ENCODE measurements around the gene ZSWIM3. TPM values are rescaled to one million over a fixed set of nuclear protein-coding genes. Genes with fewer than 3 reads are reported as not detected.

The ZSWIM3 gene
- total RNA-seq, 4 donors from 2014 or later, result 2.1 to 5.4 (median 4.0) TPM

- Histone ChIP-seq H3K27ac (replicated peaks in 1 of 4) (peak overlapping the region in 3 of 4 donors; percentile 89 to 94 (median 90)), H3K36me3 (peaks cover 16 to 57% (median 56%) of the 10 kb centered on the region in 4 donors), H3K27me3 (no peaks in the 10 kb centered on the region), H3K4me1 (peaks cover 24 to 44% (median 34%) of the 10 kb centered on the region in 4 donors), H3K9me3 (no peaks in the 10 kb centered on the region), H3K4me3 (peak overlapping the region; percentile 70 to 93 (median 88))
- WGBS, result 75% methylated on average over 9 of the region's 9 CpGs
- no peak for DNase-seq (ENCODE audit: extremely low spot score)
- intact Hi-C loops (cut with DNase I), result loop anchor here (5.0 kb wide), 1 partner anchor 80 kb away; the partner anchor contains the start of gene ZNF335
- TF ChIP-seq POLR2AphosphoS5 (IDR thresholded peaks at IDR 0.05) (no peak), EP300 (IDR thresholded peaks at IDR 0.05) (no peak), POLR2A (IDR thresholded peaks at IDR 0.05; ENCODE audit: low read depth) (no peak)
- TF ChIP-seq, protein P1, sequence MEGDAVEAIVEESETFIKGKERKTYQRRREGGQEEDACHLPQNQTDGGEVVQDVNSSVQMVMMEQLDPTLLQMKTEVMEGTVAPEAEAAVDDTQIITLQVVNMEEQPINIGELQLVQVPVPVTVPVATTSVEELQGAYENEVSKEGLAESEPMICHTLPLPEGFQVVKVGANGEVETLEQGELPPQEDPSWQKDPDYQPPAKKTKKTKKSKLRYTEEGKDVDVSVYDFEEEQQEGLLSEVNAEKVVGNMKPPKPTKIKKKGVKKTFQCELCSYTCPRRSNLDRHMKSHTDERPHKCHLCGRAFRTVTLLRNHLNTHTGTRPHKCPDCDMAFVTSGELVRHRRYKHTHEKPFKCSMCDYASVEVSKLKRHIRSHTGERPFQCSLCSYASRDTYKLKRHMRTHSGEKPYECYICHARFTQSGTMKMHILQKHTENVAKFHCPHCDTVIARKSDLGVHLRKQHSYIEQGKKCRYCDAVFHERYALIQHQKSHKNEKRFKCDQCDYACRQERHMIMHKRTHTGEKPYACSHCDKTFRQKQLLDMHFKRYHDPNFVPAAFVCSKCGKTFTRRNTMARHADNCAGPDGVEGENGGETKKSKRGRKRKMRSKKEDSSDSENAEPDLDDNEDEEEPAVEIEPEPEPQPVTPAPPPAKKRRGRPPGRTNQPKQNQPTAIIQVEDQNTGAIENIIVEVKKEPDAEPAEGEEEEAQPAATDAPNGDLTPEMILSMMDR (IDR thresholded peaks at IDR 0.05), result no peak
Observed at GRCh38 chr20:45892049-45892825, 34.8 kb downstream of the ZSWIM3 start.

GRCh38 chr20:45892828-45893500 lies 35.5 kb downstream of the ZSWIM3 start:
- WGBS, result 69% methylated on average over 4 of the region's 4 CpGs
- TF ChIP-seq POLR2AphosphoS5 (IDR thresholded peaks at IDR 0.05), result no peak
- Histone ChIP-seq H3K36me3 (peaks cover 17 to 62% (median 58%) of the 10 kb centered on the region in 4 donors), H3K27me3 (no peaks in the 10 kb centered on the region), H3K4me3 (no peak overlapping the region), H3K4me1 (peaks cover 24 to 42% (median 34%) of the 10 kb centered on the region in 4 donors), H3K9me3 (no peaks in the 10 kb centered on the region), H3K27ac (replicated peaks in 1 of 4) (no peak overlapping the region)
- intact Hi-C loops (cut with DNase I), result loop anchor here (5.0 kb wide), 1 partner anchor 79 kb away; the partner anchor contains the start of gene ZNF335
- DNase-seq (ENCODE audit: extremely low spot score), result no peak

DNA sequence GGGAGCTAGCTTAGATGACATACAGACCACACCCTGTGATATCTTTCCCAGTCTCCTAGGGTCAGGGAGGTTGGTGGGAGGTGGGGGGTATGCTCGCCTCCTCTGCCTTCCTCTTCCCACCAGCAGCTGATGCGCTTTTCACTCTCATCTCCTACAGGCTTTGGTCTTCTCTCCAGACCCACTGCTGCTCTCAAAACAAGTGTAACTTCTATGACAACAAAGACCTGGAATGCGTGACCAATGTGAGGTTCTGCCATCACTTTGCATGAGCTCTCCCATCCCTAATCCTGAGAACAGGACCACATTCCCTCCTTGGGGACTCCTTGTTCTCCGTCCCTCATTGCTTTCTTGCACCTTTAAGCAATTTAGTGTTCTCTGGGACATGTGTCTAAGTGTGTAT lies 36.4 kb downstream of the ZSWIM3 start:
- no peak overlapping the region for H3K27ac ChIP-seq (replicated peaks in 1 of 4)
- WGBS, result 90% methylated on average over 4 of the region's 4 CpGs
- peaks cover 23 to 66% (median 64%) of the 10 kb centered on the region in 4 donors for H3K36me3 ChIP-seq
- no peak for TF ChIP-seq EP300 (IDR thresholded peaks at IDR 0.05)
- TF ChIP-seq, protein P1 (IDR thresholded peaks at IDR 0.05), result no peak
- no peak for TF ChIP-seq POLR2A (IDR thresholded peaks at IDR 0.05; ENCODE audit: low read depth)
- no peak for TF ChIP-seq POLR2AphosphoS5 (IDR thresholded peaks at IDR 0.05)
- H3K4me1 ChIP-seq, result peaks cover 23 to 38% (median 31%) of the 10 kb centered on the region in 4 donors
- intact Hi-C loops (cut with DNase I), result loop anchor here (5.0 kb wide), 1 partner anchor 78 kb away; the partner anchor contains the start of gene ZNF335
- no peak overlapping the region for H3K4me3 ChIP-seq
- no peaks in the 10 kb centered on the region for H3K27me3 ChIP-seq
- H3K9me3 ChIP-seq, result no peaks in the 10 kb centered on the region
- no peak for DNase-seq (ENCODE audit: extremely low spot score)

GRCh38 chr20:45894797-45895196 lies 37.4 kb downstream of the ZSWIM3 start:
- Histone ChIP-seq H3K4me3 (no peak overlapping the region), H3K27ac (replicated peaks in 1 of 4) (no peak overlapping the region), H3K4me1 (peaks cover 15 to 28% (median 22%) of the 10 kb centered on the region in 4 donors), H3K9me3 (no peaks in the 10 kb centered on the region), H3K36me3 (peaks cover 23 to 76% (median 72%) of the 10 kb centered on the region in 4 donors), H3K27me3 (no peaks in the 10 kb centered on the region)
- intact Hi-C loops (cut with DNase I), result loop anchor here (5.0 kb wide), 1 partner anchor 78 kb away; the partner anchor contains the start of gene ZNF335
- WGBS, result 81% methylated on average over 3 of the region's 12 CpGs
- TF ChIP-seq EP300 (IDR thresholded peaks at IDR 0.05), result no peak
- no peak for TF ChIP-seq POLR2AphosphoS5 (IDR thresholded peaks at IDR 0.05)
- no peak for TF ChIP-seq POLR2A (IDR thresholded peaks at IDR 0.05; ENCODE audit: low read depth)
- TF ChIP-seq, protein P1 (IDR thresholded peaks at IDR 0.05), result no peak
- no peak for DNase-seq (ENCODE audit: extremely low spot score)

- intact Hi-C loops (cut with DNase I), result no loop called here
- DNase-seq (ENCODE audit: extremely low spot score), result no peak
- 92% methylated on average over 14 of the region's 14 CpGs for WGBS
- Histone ChIP-seq H3K4me3 (no peak overlapping the region), H3K36me3 (peaks cover 23 to 92% (median 89%) of the 10 kb centered on the region in 4 donors), H3K27ac (replicated peaks in 1 of 4) (no peak overlapping the region), H3K4me1 (peaks cover 7 to 18% (median 13%) of the 10 kb centered on the region in 4 donors), H3K27me3 (no peaks in the 10 kb centered on the region), H3K9me3 (no peaks in the 10 kb centered on the region)
- no peak for TF ChIP-seq POLR2A (IDR thresholded peaks at IDR 0.05; ENCODE audit: low read depth)
- TF ChIP-seq, protein P1 (IDR thresholded peaks at IDR 0.05), result no peak
- TF ChIP-seq POLR2AphosphoS5 (IDR thresholded peaks at IDR 0.05), result peak in 1 of 2 donors; percentile 6
Observed at GRCh38 chr20:45896641-45897161, 39.3 kb downstream of the ZSWIM3 start.

Data from esophagus muscularis mucosa (tissue), 4 donors.